Heart left ventricle (tissue), 13 donors: Measurements from ENCODE around the gene CTRB2.

ENCODE experiments used
- CTCF ChIP-seq, 12 donors: fragments of 200-600 bp; sonication (generic) in 4 of 12; IDR thresholded peaks; one replicate each; pipeline versions ENCODE4 v1.5.0 to v1.8.0; 2018 to 2022; ENCODE audit warnings: antibody characterized with exemption in 12 of 12, mild to moderate bottlenecking in 5 of 12
- POLR2A ChIP-seq, 2 donors: fragments of 450-650 bp; IDR thresholded peaks; one replicate each; pipeline ENCODE4 v1.6.1; 2017; ENCODE audit warnings: antibody characterized with exemption in 2 of 2, mild to moderate bottlenecking in 2 of 2, moderate library complexity in 2 of 2
- donor health status: ischemic (EF 13 %, LVEDD 7.1; RV severe dilation, severe dysfunction).
- donor health status: DM: no; HTN: yes; CAD: no.
- donor health status: DM: no; HTN: no; CAD: no.
- donor health status: ischemic (EF 25% LVEDD 6.9; RV normal size, moderate dysfunction).
- donor health status: ischemic (EF 25% LVEDD 5.7; RV mildly dilated, moderate dysfunction).
- donor health status: ischemic (EF 35%, LVEDD 5.7; RV mildly dilated, moderate dysfunction).
- donor health status: nonischemic (EF 11% LVEDD 7.7; RV severe dilation, severe dysfunction).
- donor health status: DM: yes; HTN: yes; CAD: no.
- donor health status: PGD.
- donor health status: ischemic (EF 29% LVEDD 5.4; RV normal size, mild dysfunction).
- donor health status: nonischemic (EF 23%, LVEDD 6.1; RV moderate dilation, normal function).

GRCh38 chr16:75250809-75251279 lies 43.9 kb upstream of the CTRB2 start:
- TF ChIP-seq CTCF (IDR thresholded peaks at IDR 0.05) (no peak), POLR2A (IDR thresholded peaks at IDR 0.05) (no peak)
